HTERT RPE-1 (cell line): ENCODE measurements around the gene PRKAR2A.

ENCODE experiments used
- in situ Hi-C: fragments of 300-500 bp; cut with MboI; formaldehyde crosslinking; loops from 4 replicates; pipeline ENCODE4 v1.14.3; 2020; ENCODE audit warnings: low sequenced_read_pairs

Gene PRKAR2A

GRCh38 chr3:48847504-48848423, at the start of gene PRKAR2A:
PRKAR2A (minus strand) TSS chr3:48847874; CDS start chr3:48847596, 278 bp downstream.
- in situ Hi-C loops, result no loop called here

GRCh38 chr3:48896936-48897335, 49.3 kb upstream of the PRKAR2A start:
- in situ Hi-C loops, result no loop called here

DNA sequence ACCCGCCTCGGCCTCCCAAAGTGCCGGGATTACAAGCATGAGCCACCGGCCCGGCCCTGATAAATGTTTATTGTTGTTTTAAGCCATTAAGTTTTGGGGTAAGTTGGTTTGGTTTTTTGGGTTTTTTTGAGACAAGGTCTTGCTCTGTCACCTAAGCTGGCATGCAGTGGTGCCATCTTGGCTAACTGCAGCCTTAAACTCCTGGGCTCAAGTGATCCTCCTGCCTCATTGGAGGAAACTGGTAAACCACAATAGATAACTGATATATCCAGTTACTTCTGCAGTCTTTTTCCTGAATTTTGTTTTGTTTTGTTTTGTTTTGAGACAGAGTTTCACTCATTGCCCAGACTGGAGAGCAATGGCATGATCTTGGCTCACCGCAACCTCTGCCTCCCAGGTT, 46.8 kb upstream of the PRKAR2A start:
- in situ Hi-C loops, result no loop called here

- in situ Hi-C loops, result no loop called here
Measured at GRCh38 chr3:48891606-48892005, 43.9 kb upstream of the PRKAR2A start.

DNA sequence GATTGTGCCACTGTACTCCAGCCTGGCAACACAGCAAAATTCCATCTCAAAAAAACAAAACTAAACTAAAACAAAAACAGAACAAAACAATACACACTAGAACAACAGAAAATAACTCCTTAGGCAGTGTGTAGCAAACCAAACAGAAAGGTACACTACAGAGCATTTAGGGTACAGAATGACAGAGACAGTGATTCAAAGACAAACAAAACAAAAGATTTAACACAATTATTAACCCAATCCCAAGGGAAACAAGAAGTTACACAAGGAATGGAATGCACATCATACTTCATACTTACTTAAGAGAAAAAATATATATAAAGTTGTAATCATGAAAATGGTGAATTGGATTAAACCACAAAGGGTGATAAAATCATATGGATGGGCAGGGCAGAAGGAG, 38.1 kb upstream of the PRKAR2A start:
- in situ Hi-C loops, result no loop called here

DNA sequence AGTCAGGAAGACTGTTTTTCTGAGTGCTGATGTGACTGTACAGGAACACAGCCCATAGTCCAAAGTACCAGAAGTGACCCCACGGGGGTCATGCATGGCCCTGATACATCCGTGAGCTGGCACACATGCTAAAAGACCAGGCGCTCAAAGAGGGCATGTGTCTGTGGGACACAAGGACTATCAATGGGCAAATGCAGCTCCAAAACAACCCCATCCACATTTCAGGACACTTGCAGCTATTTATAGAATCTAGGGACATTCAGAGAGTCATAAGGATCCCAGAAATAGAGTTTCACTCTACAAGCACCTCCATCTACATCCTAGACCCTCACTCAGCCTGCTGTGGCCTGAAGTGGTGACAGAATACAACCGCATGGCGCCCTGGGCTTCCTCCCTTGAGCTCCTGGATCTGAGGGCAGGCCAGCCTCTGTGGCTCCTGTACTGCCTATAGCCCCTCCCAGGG, 34.0 kb upstream of the PRKAR2A start:
- in situ Hi-C loops, result no loop called here

GRCh38 chr3:48881006-48881405, 33.3 kb upstream of the PRKAR2A start:
- in situ Hi-C loops, result no loop called here

- in situ Hi-C loops, result no loop called here
Measured at GRCh38 chr3:48879994-48880377, 32.3 kb upstream of the PRKAR2A start.

GRCh38 chr3:48879307-48879993, 31.8 kb upstream of the PRKAR2A start:
- in situ Hi-C loops, result no loop called here

DNA sequence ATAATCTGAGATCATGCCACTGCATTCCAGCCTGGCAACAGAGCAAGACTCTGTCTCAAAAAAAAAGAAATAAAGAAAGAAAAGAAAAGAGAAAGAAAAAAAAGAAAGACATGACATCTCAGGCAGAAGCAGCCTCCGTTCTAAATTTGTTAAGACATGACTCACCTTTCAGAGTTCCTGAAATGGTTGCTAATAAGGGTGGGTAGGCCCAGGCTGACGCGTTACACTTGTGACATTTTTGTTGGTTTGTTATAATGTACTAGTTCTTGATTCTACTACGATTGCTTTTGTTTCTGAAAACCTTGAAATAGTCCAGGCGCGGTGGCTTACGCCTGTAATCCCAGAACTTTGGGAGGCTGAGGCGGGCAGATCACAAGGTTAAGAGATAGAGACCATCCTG, 30.0 kb upstream of the PRKAR2A start:
- in situ Hi-C loops, result no loop called here

DNA sequence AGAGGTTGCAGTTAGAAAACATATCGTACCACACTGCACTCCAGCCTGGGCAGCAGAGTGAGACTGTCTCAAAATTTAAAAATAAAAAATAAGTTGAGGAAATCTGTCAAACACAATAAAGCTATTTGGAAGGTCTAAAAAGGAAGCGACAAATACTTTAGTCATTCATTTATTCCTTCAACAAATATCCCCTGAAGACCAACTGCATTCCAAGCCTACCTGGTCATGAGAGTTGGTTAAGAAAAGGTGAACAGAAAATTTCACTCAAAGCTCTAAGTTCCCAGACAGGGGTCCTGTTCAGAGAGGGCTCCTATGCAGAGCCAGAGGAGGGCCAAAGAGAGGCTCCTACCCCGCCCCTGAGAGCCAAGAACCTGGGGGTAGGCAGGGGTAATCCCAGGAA, 15.4 kb upstream of the PRKAR2A start:
- in situ Hi-C loops, result no loop called here

DNA sequence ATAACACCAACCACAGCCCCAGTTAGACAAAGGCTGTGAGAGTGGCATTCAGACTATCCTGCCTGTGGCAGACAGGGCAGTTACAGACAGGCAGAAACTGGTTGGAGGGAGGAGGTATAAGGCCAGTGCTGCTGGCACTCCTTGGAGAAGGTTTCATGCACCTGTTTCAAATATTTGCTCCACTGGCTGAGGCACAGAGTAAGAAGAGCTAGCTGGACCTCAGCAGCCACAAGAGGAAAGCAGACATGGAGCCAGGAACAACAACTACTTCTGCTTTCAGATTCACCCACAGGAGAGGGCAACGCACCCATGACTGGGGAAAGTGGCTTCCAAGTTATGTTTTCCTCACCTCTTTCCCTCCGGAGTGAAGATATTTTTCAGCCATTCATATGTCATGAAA, 11.5 kb upstream of the PRKAR2A start:
- in situ Hi-C loops, result no loop called here

DNA sequence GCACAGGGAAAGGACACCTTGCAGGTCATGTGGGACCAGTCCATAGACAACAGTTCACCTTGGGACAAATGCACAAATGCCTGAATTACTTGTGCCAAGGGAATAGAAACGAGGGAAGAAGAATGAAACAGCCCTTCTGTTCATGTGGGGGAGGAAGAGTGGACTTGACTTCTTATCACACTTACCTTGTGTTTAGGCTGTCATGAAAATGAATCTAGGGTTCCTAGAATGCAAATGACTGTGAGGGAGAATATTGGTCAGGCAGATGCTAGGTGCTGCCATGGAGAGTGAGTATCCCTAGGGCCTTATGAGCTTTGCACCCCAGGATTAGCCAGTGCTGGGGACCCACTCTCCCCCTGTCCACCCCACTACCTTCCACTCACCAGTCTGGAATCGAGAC, 11.0 kb upstream of the PRKAR2A start:
- in situ Hi-C loops, result no loop called here

- in situ Hi-C loops, result no loop called here
Measured at GRCh38 chr3:48857641-48858040, 10.0 kb upstream of the PRKAR2A start.

- in situ Hi-C loops, result no loop called here
Measured at GRCh38 chr3:48856469-48856868, 8.8 kb upstream of the PRKAR2A start.

GRCh38 chr3:48855681-48856447, 8.2 kb upstream of the PRKAR2A start:
- in situ Hi-C loops, result no loop called here

- in situ Hi-C loops, result no loop called here
Measured at GRCh38 chr3:48852151-48852550, 4.5 kb upstream of the PRKAR2A start.

DNA sequence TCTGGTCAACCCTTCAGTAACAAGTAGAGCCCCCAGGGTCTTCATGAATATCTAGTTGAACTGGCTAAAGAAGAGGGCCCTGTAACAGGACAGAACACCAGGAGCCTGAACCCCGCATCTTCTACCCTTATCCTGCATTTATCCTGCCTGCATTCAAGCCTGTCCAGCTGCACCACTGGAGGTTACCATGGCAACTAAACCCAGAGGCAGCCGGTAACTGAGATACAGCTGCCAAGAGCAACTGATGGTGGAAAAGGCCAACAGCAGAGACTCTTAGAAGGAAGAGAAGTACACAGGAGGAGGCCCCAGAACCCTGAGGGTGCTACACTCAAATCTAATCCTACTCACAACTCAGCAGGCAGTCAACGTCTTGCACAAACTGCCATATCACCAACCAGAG, 3.7 kb upstream of the PRKAR2A start:
- in situ Hi-C loops, result no loop called here

DNA sequence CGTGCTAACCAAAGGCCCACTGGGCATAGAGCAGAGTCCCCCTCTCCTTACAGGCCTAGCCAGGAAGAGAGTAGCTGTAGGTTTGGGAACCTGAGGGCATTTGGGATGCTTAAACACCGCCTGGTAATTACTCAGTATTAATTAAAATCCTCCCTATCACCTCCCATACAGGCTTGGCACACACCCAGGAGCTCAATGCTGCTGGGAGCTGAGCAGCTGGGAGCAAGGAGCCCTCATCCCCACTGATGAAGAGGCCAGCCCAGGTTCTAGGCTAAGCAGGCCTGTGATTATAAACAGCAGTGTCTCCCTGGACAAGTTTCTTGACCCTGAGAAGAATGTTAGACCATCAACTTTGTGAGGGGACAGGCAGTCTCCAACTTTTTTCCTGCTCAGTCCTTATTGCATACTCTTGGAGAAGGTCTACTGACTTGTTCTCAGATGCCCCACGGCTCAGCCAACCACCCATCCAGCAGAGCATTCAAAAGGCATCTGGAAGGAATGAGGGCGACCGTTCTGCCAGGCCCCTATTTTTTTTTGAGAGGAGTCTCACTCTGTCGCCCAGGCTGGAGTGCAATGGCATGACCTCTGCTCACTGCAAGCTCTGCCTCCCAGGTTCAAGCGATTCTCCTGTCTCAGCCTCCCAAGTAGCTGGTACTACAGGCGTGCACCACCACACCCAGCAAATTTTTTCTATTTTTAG, 1.3 kb upstream of the PRKAR2A start:
- in situ Hi-C loops, result no loop called here

- in situ Hi-C loops, result no loop called here
Measured at GRCh38 chr3:48847053-48847503, 596 bp downstream of the PRKAR2A start.

DNA sequence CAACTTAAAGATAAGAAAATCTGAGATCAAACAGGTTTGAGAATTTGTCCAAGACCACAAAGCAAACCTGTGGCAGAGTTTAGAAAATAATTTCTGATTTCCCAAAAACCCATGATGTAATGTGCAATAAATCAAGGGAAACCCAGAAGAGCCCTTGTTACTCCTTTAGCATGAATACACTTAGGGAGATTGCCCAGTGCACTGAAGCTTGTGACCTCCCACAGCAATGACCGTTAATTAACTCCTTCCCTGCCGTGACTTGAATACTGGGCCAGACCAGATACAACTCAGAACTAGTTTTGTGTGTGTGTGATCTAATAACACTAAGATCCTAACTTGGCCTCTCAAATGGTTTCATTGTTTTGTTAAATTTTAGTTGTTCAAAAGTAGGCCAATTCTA, 2.5 kb downstream of the PRKAR2A start:
- in situ Hi-C loops, result no loop called here
